ENCODE measurements around the gene SDR42E1.

SDR42E1 gene

GRCh38 chr16:82040296-82040695 lies 29.0 kb upstream of the SDR42E1 start:
- TF ChIP-seq CTCF (IDR thresholded peaks at IDR 0.05; ENCODE audit: insufficient read depth, low read depth, low read length, missing control alignments), result no peak
- DNase-seq (ENCODE audit: low read depth), result no peak
- H3K4me3 ChIP-seq (ENCODE audit: low read length), result no peak overlapping the region

- TF ChIP-seq CTCF (IDR thresholded peaks at IDR 0.05; ENCODE audit: insufficient read depth, low read depth, low read length, missing control alignments), result no peak
- no peak overlapping the region for H3K4me3 ChIP-seq (ENCODE audit: low read length)
- no peak for DNase-seq (ENCODE audit: low read depth)
Observed at GRCh38 chr16:82037666-82038065, 26.4 kb upstream of the SDR42E1 start.

- H3K4me3 ChIP-seq (ENCODE audit: low read length), result no peak overlapping the region
- DNase-seq (ENCODE audit: low read depth), result no peak
- TF ChIP-seq CTCF (IDR thresholded peaks at IDR 0.05; ENCODE audit: insufficient read depth, low read depth, low read length, missing control alignments), result no peak
Observed at GRCh38 chr16:82037251-82037650, 26.0 kb upstream of the SDR42E1 start.

- no peak for TF ChIP-seq CTCF (IDR thresholded peaks at IDR 0.05; ENCODE audit: insufficient read depth, low read depth, low read length, missing control alignments)
- H3K4me3 ChIP-seq (ENCODE audit: low read length), result no peak within 1 kb of the TSS
- DNase-seq (ENCODE audit: low read depth), result peak; percentile 76
Observed at GRCh38 chr16:82034981-82035612, 23.8 kb upstream of the SDR42E1 start, which contains the start of gene HSD17B2. HSD17B2 (plus strand) TSS chr16:82035253; CDS start chr16:82035425, 172 bp downstream.

- H3K4me3 ChIP-seq (ENCODE audit: low read length), result no peak overlapping the region
- no peak for DNase-seq (ENCODE audit: low read depth)
- no peak for TF ChIP-seq CTCF (IDR thresholded peaks at IDR 0.05; ENCODE audit: insufficient read depth, low read depth, low read length, missing control alignments)
Observed at GRCh38 chr16:82033683-82034300, 22.5 kb upstream of the SDR42E1 start.

- no peak overlapping the region for H3K4me3 ChIP-seq (ENCODE audit: low read length)
- no peak for TF ChIP-seq CTCF (IDR thresholded peaks at IDR 0.05; ENCODE audit: insufficient read depth, low read depth, low read length, missing control alignments)
- DNase-seq (ENCODE audit: low read depth), result peak; percentile 24
Observed at GRCh38 chr16:82033006-82033405, 21.7 kb upstream of the SDR42E1 start.
